Measurements from ENCODE around the gene VAC14.

- TF ChIP-seq POLR2A (IDR thresholded peaks at IDR 0.05; ENCODE audit: low read depth, low read length) (no peak), POU2F2 (IDR thresholded peaks at IDR 0.05; ENCODE audit: low read depth, low read length) (no peak)
Measured at GRCh38 chr16:70747703-70748631, 53.0 kb downstream of the VAC14 start.

Measured in GM12891 (cell line).